T-helper 2 cell treated with Interferon-gamma antibody and Interleukin-4, amounts not matched to agents 5 μg/mL and 100 μg/mL, for 36 hours (primary cell): ENCODE data around the gene EMX1.

ENCODE experiments used
- DNase-seq: peaks from one replicate; pipeline ENCODE4 v3.0.0; 2021; ENCODE audit warnings: low spot score
- H3K27ac Mint-ChIP-seq: one replicate; pipeline ENCODE4 v1.8.0; 2021; ENCODE audit warnings: mild to moderate bottlenecking, mixed read lengths
- H3K27me3 Mint-ChIP-seq: one replicate; pipeline ENCODE4 v1.8.0; 2021; ENCODE audit warnings: low read depth, mixed read lengths
- H3K36me3 Mint-ChIP-seq: one replicate; pipeline ENCODE4 v1.8.0; 2021; ENCODE audit warnings: low read depth, mixed read lengths
- H3K4me1 Mint-ChIP-seq: one replicate; pipeline ENCODE4 v1.8.0; 2021; ENCODE audit warnings: low read depth, mixed read lengths
- H3K4me3 Mint-ChIP-seq: one replicate; pipeline ENCODE4 v1.8.0; 2022; ENCODE audit warnings: mild to moderate bottlenecking, moderate library complexity, mixed read lengths
- H3K9me3 Mint-ChIP-seq: one replicate; pipeline ENCODE4 v1.8.0; 2021; ENCODE audit warnings: mixed read lengths

EMX1 gene

DNA sequence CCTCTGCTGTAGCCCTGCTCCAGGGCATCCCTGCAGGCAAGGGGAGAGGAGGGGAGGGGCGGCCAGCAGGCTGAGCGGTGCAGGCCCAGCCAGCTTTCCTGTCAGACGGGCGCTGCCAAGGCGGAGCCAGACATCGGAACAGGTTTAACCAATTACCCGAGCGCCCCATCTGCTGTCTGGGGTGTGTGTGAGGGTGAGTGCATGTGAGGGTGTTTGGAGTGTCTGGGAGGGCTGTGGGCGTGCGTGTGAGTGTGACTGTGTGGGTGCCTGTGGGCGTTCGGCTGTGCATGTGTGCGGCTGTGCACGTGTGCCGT is 20.0 kb downstream of the EMX1 start:
- Mint-ChIP-seq H3K27ac (no peak overlapping the region), H3K4me1 (no peaks in the 10 kb centered on the region), H3K27me3 (no peaks in the 10 kb centered on the region), H3K4me3 (no peak overlapping the region), H3K36me3 (no peaks in the 10 kb centered on the region), H3K9me3 (no peaks in the 10 kb centered on the region)
- DNase-seq = no peak

DNA sequence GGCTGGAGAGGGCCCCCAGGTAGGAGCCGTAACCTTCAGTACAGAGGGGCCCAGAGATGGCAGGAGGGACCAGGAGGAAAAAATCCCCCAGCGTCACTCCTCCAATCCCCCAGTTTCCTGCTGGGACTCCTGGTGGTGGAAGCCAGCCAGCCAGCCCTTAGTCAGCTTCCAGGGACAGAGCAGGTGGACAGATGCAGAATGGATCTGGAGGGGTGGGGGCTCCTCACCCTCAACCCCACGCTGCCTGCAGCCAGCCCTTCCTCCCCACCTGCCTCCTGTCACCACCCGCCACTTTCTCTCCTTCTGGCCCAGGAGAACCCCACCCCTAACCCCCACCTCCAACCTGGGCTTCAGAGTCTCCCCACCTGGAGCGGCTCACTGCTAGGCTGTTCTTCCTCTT is 21.1 kb downstream of the EMX1 start:
- Mint-ChIP-seq H3K36me3 (no peaks in the 10 kb centered on the region), H3K4me3 (no peak overlapping the region), H3K27ac (no peak overlapping the region), H3K4me1 (no peaks in the 10 kb centered on the region), H3K27me3 (no peaks in the 10 kb centered on the region), H3K9me3 (no peaks in the 10 kb centered on the region)
- DNase-seq = no peak

DNA sequence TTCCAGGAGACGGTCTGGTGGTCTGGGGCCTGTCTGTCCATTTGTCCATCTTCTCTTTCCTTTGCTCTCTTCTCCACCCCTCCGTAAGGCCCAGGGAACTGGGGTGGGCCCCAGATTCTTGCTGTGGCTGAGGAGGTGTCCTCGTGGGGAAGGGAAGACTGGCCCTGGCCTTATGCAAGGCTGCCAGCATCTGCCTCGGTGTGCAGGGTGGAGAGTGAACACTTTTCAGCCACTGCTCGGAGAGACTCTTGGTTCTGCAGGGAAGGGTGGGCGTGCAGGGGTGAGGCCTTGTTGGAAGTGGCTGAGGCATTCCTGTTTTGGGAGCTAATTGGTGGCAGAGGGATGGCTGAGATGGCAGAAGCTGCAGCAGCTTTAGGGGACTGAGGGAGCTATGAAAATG is 23.0 kb downstream of the EMX1 start:
- no peak overlapping the region for H3K4me3 Mint-ChIP-seq
- no peaks in the 10 kb centered on the region for H3K9me3 Mint-ChIP-seq
- H3K36me3 Mint-ChIP-seq = no peaks in the 10 kb centered on the region
- H3K27me3 Mint-ChIP-seq = no peaks in the 10 kb centered on the region
- DNase-seq = no peak
- no peak overlapping the region for H3K27ac Mint-ChIP-seq
- H3K4me1 Mint-ChIP-seq = no peaks in the 10 kb centered on the region

DNA sequence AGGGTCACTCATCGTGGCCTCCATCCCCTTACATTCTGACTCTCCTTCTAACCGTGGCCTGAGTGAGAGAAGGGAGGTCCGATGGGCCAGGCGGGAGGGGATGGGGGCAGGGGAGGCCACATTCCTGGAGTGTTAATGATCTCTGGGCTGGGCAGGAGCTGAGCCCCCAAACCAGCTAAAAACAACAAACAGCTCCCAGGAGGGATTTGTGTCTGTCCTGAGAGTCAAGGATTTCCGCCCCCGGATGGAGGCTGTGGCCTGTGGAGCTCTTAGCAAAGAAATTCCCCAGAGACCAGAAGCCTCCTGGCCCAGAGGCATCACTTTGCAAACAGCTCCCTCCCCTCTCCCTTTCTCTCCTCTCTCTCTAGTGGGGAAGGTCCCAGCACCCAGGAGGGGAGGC is 23.5 kb downstream of the EMX1 start:
- no peak for DNase-seq
- no peaks in the 10 kb centered on the region for H3K27me3 Mint-ChIP-seq
- no peaks in the 10 kb centered on the region for H3K4me1 Mint-ChIP-seq
- no peak overlapping the region for H3K4me3 Mint-ChIP-seq
- no peaks in the 10 kb centered on the region for H3K9me3 Mint-ChIP-seq
- H3K27ac Mint-ChIP-seq = no peak overlapping the region
- H3K36me3 Mint-ChIP-seq = no peaks in the 10 kb centered on the region

DNA sequence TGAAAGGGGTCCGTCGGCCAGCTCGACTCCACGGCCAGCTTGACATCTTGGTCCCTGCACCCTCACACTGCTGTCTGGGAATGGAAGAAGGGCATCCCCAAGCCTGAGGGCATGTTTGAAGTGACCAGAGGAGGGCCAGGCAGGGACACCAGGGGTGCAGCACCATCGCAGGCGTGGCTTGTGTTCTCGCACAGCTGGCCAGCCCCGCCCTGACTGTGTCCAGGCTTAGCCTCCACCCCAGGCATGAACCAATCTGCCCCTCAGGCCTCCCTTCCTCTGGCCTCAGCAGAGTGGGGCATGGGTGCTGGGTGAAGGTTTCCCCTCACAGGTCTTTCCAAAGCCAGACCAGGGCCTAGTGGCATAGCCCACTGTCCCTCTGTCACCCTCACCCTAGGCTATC is 25.0 kb downstream of the EMX1 start:
- Mint-ChIP-seq H3K27ac (no peak overlapping the region), H3K4me1 (no peaks in the 10 kb centered on the region), H3K9me3 (no peaks in the 10 kb centered on the region), H3K4me3 (no peak overlapping the region), H3K27me3 (no peaks in the 10 kb centered on the region), H3K36me3 (no peaks in the 10 kb centered on the region)
- no peak for DNase-seq

DNA sequence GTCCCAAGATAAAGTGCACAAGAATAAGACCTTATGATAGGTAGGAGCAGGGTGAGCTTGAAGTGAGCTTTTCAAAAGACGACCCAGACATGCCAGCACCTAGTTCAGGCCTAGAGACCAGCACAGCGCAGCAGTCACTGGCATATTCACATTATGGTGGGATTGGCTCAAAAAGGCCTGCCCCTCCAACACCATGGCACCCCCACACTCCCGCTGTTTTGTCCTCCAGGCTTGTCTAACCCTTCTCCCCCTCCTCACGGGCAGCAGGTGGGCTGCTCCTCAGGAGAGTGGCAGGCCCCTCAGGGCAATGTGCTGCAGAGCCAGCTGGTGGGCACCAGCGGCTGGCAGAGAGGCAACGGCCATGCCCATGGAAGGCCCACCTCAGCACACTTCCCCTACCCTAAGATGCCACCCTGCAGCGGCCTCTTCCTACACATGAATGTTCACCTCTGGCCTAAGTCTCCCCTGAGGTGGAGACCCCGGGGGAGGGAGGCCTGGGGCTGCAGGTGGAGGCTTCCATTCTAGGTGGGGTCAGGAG is 25.6 kb downstream of the EMX1 start:
- H3K4me1 Mint-ChIP-seq = no peaks in the 10 kb centered on the region
- no peak for DNase-seq
- H3K4me3 Mint-ChIP-seq = no peak overlapping the region
- H3K27ac Mint-ChIP-seq = no peak overlapping the region
- H3K36me3 Mint-ChIP-seq = no peaks in the 10 kb centered on the region
- H3K9me3 Mint-ChIP-seq = no peaks in the 10 kb centered on the region
- H3K27me3 Mint-ChIP-seq = no peaks in the 10 kb centered on the region

DNA sequence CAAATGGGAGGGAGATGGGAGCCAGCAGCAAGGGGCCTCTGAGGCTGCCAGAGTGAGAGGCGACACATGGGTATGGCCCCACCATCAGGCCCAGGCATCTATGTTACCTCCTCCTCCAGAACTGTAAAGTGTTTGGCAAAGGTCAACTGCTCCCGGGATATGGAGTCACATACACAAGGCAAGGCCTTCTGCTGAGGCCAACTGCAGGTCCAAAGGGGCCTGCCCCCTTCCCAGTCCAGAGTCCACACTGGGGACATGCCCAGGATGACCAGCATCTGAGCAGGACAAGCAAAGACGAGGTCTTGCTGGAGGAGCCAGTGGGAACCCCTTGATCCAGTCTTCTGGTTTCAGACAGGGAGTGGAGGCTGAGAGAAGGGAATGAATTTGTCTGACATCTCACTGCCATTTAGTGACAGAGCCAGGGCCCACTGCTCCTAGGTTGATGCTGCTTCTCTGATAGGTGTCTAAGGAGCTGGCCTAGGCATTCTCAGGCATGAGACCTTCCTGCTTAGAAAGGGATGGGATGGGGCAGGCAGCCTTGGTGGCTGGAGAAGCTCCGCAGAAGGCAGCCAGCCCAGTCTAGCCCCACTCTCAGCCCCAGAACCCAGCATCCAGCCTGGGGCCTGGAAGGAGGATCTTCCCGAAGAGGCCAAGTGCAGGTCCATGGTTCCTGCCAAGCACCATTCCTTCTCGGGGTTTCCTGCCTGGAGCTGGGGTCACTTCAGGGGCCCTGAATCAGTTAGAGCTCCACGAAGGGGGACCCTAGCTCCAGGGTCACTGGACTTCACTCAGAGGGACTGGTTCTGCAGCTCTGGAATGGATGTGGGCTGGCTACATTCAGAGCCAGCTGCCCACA is 26.4 kb downstream of the EMX1 start:
- Mint-ChIP-seq H3K36me3 (no peaks in the 10 kb centered on the region), H3K4me3 (no peak overlapping the region), H3K27ac (no peak overlapping the region), H3K27me3 (no peaks in the 10 kb centered on the region), H3K9me3 (no peaks in the 10 kb centered on the region), H3K4me1 (no peaks in the 10 kb centered on the region)
- DNase-seq = no peak

DNA sequence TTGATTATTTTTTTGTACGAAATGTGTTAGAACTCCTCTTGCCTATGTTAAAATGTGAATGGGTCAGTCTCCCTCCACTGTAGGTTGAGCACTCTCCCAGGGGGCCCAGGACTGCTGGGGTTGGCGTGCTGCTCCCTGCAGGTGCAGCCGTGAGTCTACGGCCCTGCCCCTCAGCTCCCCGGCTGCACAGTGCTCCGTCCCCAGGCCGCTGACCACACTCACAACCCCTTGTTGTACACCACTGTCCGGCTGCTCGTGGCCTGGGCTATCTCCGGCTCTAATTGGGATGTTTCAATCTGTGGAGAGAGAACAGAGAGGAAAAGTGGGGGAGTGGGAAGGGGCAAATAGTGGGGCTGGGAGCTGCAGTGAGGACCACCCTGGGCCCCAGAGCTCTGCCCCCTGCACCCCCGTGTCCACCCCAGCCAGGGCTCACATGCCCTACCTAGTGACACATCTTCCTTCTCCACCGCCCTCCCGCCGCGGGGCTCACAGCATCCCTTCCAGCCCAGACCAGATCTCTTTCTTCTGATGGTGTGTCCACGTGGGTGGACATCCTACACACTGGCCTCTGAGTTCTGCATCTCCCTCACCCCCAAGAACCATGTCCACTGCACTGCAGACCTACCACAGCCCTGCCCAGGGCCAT is 27.6 kb downstream of the EMX1 start:
- no peak for DNase-seq
- no peaks in the 10 kb centered on the region for H3K9me3 Mint-ChIP-seq
- H3K27ac Mint-ChIP-seq = no peak overlapping the region
- no peaks in the 10 kb centered on the region for H3K27me3 Mint-ChIP-seq
- H3K4me3 Mint-ChIP-seq = no peak overlapping the region
- H3K36me3 Mint-ChIP-seq = no peaks in the 10 kb centered on the region
- H3K4me1 Mint-ChIP-seq = peaks cover 3% of the 10 kb centered on the region

DNA sequence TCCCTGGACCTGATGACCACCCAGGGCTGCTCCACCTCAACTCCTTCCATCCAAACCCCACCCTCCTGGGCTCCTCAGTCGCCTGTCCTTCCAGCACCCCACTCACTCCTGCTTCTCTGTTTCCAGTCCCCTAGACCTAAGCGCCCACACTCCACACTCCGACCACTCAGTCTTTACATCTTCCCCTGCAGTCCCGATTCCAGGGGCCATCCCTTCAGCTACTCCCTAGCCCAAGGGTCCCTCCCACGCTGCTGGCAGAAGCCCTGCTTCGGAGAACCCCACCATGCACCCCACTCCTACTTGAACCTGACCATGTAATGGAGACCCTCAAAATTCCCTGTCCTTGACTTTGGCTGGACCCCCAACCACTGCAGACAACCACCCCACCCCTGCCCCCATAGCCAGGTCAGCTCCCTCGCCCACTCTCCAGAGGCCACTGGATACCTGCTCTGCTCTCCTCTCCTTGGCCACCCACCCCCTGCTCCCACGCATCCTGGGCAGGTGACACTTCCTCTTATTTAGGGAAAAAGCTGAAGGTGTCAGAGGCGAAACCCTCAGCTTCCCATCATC is 28.2 kb downstream of the EMX1 start:
- Mint-ChIP-seq H3K4me3 (no peak overlapping the region), H3K27ac (no peak overlapping the region), H3K36me3 (no peaks in the 10 kb centered on the region), H3K27me3 (no peaks in the 10 kb centered on the region), H3K9me3 (no peaks in the 10 kb centered on the region), H3K4me1 (peaks cover 3% of the 10 kb centered on the region)
- DNase-seq = no peak

DNA sequence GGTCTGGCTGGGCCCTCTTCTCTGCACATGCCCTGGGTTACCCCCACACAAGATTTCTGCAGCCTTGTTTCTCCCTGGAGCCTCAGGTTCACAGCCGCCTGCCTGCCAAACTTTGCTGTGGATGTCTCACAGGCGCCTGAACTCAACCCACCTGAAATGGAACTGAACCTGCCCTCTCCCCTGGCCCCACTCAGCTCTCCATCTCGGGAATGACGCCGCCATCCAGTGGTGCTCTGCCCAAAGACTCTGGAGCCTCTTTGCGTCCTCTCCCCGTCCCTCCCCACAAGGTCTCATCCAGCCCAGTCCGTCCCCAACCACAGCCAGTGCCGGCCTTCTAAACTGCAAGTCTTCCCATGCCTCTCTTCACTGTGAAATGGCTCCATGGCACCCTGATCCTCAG is 29.1 kb downstream of the EMX1 start:
- no peaks in the 10 kb centered on the region for H3K27me3 Mint-ChIP-seq
- no peaks in the 10 kb centered on the region for H3K9me3 Mint-ChIP-seq
- no peak overlapping the region for H3K27ac Mint-ChIP-seq
- no peaks in the 10 kb centered on the region for H3K36me3 Mint-ChIP-seq
- H3K4me3 Mint-ChIP-seq = no peak overlapping the region
- H3K4me1 Mint-ChIP-seq = peaks cover 3% of the 10 kb centered on the region
- no peak for DNase-seq

DNA sequence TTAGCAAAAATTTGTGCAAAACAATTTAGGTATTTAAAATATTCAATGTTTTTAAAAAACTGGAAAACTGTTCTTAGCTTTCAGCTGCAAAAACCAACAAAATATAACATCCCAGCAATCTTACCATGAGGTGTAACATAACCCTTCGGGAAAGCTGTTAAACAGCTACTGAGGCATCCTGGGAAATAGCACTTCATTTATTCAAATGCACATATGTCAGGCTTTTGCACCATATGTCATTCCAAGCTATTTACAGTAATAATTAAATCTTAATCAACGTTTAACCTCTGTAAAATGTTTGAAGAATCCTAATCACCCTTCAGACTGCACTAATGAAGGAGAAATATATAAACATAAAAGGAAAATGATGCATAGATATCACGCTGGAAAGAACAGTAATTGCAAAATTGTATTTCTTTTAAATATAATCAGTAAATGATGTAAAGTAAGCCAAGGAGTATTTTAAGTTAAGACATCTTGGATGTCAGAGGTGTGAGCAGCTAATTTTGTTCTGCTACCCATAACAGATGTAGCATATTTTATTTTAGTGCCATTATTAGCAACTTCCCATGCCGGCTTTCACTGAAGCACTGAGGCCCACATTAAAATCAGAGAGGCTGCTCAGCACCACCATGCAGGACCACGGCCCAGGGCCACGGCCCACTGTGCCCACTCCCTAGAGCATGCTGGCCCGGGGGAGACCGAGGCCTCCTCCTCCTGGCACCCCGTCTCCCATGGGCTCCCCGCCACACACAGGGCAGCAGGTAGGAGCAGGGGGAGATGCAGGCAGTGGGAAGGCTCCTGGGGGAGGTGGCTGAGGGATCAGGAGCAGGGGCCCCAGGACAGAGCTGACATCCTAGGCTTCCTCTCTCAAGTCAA is 30.9 kb downstream of the EMX1 start:
- Mint-ChIP-seq H3K36me3 (no peaks in the 10 kb centered on the region), H3K27ac (no peak overlapping the region), H3K4me3 (no peak overlapping the region), H3K9me3 (no peaks in the 10 kb centered on the region), H3K27me3 (no peaks in the 10 kb centered on the region), H3K4me1 (peaks cover 7% of the 10 kb centered on the region)
- DNase-seq = no peak

DNA sequence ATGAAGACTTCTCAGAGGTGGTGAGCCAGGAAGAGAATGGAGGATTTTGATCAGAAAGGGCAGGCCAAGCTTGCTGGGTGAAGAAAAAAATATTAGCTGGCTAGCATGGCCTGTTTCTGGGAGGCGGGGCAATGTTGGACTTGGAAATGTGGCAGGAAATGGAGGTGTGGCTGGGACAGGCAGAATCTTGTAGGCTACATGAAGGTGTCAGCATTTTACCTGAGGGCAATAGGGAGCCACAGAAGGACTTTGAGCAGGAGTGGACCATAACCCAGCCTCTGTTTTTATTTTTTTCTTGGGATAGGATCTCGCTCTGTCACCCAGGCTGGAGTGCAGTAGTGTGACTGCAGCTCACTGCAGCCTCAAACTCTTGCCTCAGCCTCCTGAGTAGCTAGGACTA is 31.7 kb downstream of the EMX1 start:
- no peak overlapping the region for H3K27ac Mint-ChIP-seq
- DNase-seq = no peak
- peaks cover 15% of the 10 kb centered on the region for H3K4me1 Mint-ChIP-seq
- H3K27me3 Mint-ChIP-seq = no peaks in the 10 kb centered on the region
- no peaks in the 10 kb centered on the region for H3K36me3 Mint-ChIP-seq
- no peak overlapping the region for H3K4me3 Mint-ChIP-seq
- H3K9me3 Mint-ChIP-seq = no peaks in the 10 kb centered on the region

DNA sequence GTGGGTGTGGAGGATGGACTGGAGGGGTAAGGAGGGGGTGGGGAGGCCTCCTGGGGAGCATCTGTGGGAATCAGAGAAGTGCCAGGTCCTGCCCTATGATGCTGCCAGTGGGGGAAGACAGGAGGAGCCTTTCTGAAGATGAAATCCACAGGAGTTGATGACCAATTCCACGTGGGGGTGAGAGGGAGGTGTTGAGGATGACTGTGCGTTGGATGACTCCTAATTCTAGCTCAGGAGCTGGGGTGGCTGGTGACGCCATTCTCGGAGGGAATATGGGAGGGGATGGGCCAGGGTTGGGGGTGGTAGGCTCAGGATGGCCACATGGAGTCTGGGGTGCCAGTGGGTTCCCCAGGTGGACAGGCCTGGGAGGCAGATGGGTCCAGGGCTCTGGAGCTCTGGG is 32.3 kb downstream of the EMX1 start:
- Mint-ChIP-seq H3K27ac (no peak overlapping the region), H3K36me3 (no peaks in the 10 kb centered on the region), H3K4me3 (no peak overlapping the region), H3K27me3 (no peaks in the 10 kb centered on the region), H3K4me1 (peaks cover 20% of the 10 kb centered on the region), H3K9me3 (no peaks in the 10 kb centered on the region)
- no peak for DNase-seq
